GM18517 (cell line): ENCODE results near the gene UBE2QL1.

Experiments used
- ATAC-seq: cut with Tn5 transposase; IDR thresholded peaks from one replicate; pipeline ENCODE4 v1.9.1; 2021; ENCODE audit warnings: mild to moderate bottlenecking, moderate library complexity; ENCODE audit not compliant: unreplicated experiment

Gene UBE2QL1

GRCh38 chr5:6522331-6522730 is 73.7 kb downstream of the UBE2QL1 start:
- ATAC-seq: no peak

GRCh38 chr5:6522923-6523322 is 74.3 kb downstream of the UBE2QL1 start:
- no peak for ATAC-seq

GRCh38 chr5:6525422-6525821 is 76.8 kb downstream of the UBE2QL1 start:
- no peak for ATAC-seq

- no peak for ATAC-seq
Measured at GRCh38 chr5:6525910-6526309, 77.3 kb downstream of the UBE2QL1 start.

GRCh38 chr5:6527749-6528455 is 79.2 kb downstream of the UBE2QL1 start:
- ATAC-seq: no peak

- ATAC-seq: no peak
Measured at GRCh38 chr5:6535594-6535993, 86.9 kb downstream of the UBE2QL1 start.

GRCh38 chr5:6539060-6539459 is 90.4 kb downstream of the UBE2QL1 start:
- ATAC-seq: no peak

GRCh38 chr5:6540111-6540827 is 91.6 kb downstream of the UBE2QL1 start:
- ATAC-seq: no peak

- no peak for ATAC-seq
Measured at GRCh38 chr5:6541256-6542013, 92.8 kb downstream of the UBE2QL1 start.

GRCh38 chr5:6542421-6543345 is 94.0 kb downstream of the UBE2QL1 start:
- ATAC-seq: no peak

GRCh38 chr5:6543346-6543730 is 94.7 kb downstream of the UBE2QL1 start:
- ATAC-seq: no peak

- ATAC-seq: no peak
Measured at GRCh38 chr5:6543830-6544560, 95.3 kb downstream of the UBE2QL1 start.
